Measurements from ENCODE around the gene SEPTIN12.

SEPTIN12 gene

DNA sequence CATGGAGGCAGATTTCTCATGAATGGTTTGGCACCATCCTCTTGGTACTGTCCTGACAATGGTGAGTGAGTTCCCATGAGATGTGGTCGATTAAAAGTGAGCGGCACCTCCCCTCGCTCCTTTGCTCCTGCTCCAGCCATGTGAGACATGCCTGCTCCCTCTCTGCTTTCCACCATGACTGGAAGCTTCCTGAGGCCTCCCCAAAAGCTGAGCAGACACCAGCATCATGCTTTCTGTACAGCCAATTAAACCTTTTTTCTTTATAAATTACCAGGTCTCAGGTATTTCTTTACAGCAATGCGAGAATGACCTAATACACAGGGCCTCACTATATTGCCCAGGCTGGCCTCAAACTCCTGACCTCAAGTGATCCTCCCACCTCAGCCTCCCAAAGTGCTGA is 33.3 kb downstream of the SEPTIN12 start:
- TF ChIP-seq, protein P1, sequence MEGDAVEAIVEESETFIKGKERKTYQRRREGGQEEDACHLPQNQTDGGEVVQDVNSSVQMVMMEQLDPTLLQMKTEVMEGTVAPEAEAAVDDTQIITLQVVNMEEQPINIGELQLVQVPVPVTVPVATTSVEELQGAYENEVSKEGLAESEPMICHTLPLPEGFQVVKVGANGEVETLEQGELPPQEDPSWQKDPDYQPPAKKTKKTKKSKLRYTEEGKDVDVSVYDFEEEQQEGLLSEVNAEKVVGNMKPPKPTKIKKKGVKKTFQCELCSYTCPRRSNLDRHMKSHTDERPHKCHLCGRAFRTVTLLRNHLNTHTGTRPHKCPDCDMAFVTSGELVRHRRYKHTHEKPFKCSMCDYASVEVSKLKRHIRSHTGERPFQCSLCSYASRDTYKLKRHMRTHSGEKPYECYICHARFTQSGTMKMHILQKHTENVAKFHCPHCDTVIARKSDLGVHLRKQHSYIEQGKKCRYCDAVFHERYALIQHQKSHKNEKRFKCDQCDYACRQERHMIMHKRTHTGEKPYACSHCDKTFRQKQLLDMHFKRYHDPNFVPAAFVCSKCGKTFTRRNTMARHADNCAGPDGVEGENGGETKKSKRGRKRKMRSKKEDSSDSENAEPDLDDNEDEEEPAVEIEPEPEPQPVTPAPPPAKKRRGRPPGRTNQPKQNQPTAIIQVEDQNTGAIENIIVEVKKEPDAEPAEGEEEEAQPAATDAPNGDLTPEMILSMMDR (conservative IDR thresholded peaks at IDR 0.05; ENCODE audit: low read depth, low read length) = no peak
- no peak for DNase-seq (ENCODE audit: low read depth)
- H3K4me3 ChIP-seq (ENCODE audit: low read depth, low read length) = no peak overlapping the region

DNA sequence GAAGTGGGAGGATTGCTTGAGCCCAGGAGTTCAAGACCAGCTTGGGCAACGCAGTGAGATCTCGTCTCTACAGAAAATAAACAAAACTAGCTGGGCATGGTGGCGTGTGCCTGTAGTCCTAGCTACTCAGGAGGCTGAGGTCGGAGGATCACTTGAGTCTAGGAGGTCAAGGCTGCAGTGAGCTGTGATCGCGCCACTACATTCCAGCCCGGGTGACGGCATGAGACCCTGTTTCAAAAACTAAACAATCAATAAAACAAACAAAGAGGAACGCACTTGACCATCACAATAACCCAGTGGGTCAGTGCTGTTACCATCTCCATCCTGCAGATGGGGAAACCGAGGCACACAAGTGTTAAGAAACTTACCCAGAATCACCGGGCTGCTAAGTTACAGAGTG is 34.9 kb downstream of the SEPTIN12 start:
- DNase-seq (ENCODE audit: low read depth) = no peak
- TF ChIP-seq, protein P1 (conservative IDR thresholded peaks at IDR 0.05; ENCODE audit: low read depth, low read length) = no peak
- H3K4me3 ChIP-seq (ENCODE audit: low read depth, low read length) = no peak overlapping the region

DNA sequence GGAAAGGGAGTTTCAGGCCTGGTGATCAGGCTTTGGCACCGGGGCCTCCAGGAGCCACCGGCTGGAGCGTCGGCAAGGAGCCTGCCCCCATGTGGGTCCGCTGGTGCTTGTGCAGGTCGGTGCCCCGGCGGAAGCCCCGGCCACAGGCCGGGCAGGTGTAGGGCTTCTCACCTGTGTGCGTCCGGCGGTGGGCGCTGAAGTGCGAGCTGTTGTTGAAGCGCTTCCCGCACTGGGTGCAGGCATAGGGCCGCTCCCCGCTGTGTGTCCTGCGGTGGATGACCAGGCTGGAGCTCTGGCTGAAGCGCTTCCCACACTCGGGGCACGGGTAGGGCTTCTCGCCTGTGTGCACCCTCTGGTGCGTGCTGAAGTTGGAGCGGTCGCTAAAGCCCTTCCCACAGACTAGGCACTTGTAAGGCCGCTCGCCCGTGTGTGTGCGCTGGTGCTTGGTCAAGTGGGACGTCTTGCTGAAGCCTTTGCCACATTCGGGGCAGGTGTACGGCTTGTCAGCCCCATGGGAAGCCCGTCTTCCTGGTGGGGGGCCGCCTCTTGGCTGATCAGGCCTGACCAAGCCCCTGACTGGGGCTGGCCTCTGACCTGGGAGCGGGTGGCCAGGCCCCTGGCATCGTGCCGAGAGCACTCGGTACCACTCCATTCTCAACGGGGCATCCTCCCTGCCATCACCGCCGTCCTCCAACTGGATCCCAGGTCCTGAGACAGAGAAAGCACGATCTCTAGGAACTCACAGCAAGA is 35.6 kb downstream of the SEPTIN12 start:
- H3K4me3 ChIP-seq (ENCODE audit: low read depth, low read length) = no peak overlapping the region
- TF ChIP-seq, protein P1 (conservative IDR thresholded peaks at IDR 0.05; ENCODE audit: low read depth, low read length) = no peak

DNA sequence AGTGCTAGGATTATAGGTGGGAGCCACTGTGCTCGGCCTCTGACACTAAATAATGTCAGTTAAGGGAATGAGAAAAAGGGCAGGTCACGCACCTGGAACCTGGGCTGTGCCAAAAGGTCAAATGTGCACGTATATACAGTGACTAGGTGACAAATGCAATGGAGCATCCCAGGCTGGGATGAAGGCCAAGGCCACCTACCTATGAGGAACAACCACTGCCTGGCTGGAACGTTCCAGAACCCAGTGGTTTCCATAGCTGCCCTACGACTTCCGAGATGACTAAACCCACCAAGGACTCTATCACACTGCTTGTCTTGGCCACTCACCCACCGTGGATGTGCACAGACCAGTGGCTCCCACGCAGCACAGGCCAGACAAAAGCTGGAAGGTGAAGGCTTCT is 37.2 kb downstream of the SEPTIN12 start:
- TF ChIP-seq, protein P1 (conservative IDR thresholded peaks at IDR 0.05; ENCODE audit: low read depth, low read length) = no peak
- no peak for DNase-seq (ENCODE audit: low read depth)
- H3K4me3 ChIP-seq (ENCODE audit: low read depth, low read length) = no peak overlapping the region

More for the DNA sequence above, 35.6 kb downstream of the SEPTIN12 start:
- no peak for DNase-seq (ENCODE audit: low read depth)

DNA sequence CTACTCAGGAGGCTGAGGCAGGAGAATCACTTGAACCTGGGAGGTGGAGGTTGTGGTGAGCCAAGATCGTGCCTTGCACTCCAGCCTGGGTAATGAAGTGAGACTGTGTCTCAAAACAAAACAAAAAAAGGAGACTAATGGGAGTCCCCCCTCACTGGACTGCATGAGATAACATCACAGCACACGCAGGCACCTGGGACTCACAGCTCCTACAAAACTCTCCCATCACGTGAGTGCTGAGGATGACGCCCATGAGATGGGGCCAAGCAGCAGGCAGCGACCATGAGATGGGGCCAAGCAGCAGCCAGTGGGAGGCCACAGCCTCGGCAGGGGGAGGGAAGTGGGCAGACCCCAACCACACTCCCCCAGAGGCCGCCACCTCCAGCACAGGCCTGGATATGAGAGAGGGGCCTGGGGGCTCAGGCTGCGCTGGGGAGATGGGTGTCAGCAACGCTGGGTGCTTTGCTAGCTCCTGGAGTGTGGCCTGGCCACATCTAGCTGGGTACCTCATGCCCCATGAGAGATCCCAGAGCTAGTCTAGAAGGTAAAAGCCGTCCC is 38.4 kb downstream of the SEPTIN12 start:
- no peak overlapping the region for H3K4me3 ChIP-seq (ENCODE audit: low read depth, low read length)
- DNase-seq (ENCODE audit: low read depth) = no peak
- TF ChIP-seq, protein P1 (conservative IDR thresholded peaks at IDR 0.05; ENCODE audit: low read depth, low read length) = no peak

DNA sequence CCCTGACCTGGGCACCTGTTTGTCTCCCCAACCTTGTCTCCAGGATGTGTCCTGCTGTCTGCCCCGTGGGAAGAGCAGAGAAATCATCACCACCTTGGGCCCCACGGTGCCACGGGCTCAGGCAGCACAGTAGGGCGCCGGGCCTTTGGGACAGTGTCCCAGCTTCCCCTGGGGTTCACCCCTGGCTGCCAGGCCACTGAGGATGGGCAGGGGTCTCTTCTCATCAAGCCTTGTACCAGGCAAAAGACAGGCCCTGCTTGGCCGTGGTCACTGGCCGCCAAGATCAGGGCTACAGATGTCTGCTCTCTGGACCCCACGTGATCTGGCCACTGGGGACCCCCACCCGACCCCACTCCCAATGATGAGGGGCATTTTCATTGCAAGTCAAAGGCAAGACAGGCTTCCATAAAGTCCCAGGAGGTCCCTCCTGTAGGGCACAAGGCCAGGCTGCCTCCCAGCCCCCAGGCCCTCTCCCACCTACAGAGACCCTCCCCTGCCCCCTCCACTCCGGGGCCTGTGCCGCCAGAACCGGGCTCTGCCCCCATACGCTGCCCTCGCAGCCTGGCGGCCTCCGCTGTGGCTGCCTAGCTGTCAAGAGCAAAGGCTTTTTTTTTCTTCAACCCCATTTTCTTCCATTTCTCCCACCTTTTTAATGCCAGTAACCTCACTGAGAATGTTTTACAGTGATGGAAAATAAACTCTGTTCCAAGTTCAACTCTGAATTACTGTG is 39.3 kb downstream of the SEPTIN12 start:
- H3K4me3 ChIP-seq (ENCODE audit: low read depth, low read length) = no peak overlapping the region
- TF ChIP-seq, protein P1 (conservative IDR thresholded peaks at IDR 0.05; ENCODE audit: low read depth, low read length) = no peak
- DNase-seq (ENCODE audit: low read depth) = no peak

All from choroid plexus epithelial cell (primary cell).